GM12874 (cell line): ENCODE data around the gene ARHGEF37.

Source experiments
- TF ChIP-seq, protein P1 (sequence below): IDR thresholded peaks from 2 replicates; pipeline ENCODE4 v1.5.1; 2011; ENCODE audit warnings: low read depth, mild to moderate bottlenecking, control low read depth, low read length, moderate library complexity; ENCODE audit not compliant: insufficient read depth

ARHGEF37 gene, protein sequence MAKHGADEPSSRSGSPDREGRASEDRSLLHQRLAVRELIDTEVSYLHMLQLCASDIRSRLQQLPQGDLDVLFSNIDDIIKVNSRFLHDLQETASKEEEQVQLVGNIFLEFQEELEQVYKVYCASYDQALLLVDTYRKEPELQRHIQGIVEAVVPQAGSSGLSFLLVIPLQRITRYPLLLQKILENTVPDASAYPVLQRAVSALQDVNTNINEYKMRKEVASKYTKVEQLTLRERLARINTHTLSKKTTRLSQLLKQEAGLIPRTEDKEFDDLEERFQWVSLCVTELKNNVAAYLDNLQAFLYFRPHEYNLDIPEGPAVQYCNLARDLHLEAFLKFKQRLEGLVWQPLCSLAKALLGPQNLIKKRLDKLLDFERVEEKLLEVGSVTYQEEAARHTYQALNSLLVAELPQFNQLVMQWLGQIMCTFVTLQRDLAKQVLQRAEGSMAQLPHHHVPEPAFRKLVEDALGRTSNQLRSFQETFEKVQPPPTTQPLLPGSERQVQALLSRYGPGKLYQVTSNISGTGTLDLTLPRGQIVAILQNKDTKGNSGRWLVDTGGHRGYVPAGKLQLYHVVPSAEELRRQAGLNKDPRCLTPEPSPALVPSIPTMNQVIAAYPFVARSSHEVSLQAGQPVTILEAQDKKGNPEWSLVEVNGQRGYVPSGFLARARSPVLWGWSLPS

DNA sequence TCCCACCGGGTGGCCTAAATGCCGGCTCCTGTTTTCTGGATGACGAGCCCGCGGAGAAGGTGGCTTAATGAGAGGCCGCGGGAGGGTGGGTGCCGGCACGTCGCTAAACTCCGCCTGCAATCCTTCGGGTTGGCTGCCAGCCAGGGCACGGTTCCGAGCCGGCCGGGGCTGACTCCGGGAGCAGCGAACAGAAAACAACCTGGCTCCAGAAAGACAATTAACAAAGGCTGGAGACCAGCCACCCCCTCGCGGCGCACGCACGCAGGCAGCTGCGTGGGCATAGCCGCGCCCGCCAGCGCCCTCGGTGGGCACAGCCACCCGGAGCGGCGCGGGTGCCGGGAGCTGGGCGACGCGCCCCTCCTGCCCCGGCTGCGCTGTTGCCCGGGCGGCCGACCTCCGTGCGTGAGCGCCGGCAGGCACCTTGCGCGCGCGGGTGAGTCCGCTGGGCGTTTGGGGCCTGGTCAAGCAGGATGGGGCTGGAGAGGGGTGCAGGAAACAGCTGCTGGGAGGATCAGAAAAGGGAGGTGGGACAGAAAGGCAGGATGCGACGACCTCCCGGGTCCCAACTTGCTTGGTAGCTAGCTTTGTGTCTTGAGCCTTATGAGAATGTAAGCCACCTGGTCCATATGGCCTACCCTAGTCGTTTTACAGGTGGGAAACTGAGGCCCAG is at the start of gene ARHGEF37:
ARHGEF37 (plus strand) TSS at position 307 of the 670 bp plus-strand sequence. CDS start 16,272 bp downstream, outside the sequence.
- TF ChIP-seq, protein P1, sequence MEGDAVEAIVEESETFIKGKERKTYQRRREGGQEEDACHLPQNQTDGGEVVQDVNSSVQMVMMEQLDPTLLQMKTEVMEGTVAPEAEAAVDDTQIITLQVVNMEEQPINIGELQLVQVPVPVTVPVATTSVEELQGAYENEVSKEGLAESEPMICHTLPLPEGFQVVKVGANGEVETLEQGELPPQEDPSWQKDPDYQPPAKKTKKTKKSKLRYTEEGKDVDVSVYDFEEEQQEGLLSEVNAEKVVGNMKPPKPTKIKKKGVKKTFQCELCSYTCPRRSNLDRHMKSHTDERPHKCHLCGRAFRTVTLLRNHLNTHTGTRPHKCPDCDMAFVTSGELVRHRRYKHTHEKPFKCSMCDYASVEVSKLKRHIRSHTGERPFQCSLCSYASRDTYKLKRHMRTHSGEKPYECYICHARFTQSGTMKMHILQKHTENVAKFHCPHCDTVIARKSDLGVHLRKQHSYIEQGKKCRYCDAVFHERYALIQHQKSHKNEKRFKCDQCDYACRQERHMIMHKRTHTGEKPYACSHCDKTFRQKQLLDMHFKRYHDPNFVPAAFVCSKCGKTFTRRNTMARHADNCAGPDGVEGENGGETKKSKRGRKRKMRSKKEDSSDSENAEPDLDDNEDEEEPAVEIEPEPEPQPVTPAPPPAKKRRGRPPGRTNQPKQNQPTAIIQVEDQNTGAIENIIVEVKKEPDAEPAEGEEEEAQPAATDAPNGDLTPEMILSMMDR = no peak

DNA sequence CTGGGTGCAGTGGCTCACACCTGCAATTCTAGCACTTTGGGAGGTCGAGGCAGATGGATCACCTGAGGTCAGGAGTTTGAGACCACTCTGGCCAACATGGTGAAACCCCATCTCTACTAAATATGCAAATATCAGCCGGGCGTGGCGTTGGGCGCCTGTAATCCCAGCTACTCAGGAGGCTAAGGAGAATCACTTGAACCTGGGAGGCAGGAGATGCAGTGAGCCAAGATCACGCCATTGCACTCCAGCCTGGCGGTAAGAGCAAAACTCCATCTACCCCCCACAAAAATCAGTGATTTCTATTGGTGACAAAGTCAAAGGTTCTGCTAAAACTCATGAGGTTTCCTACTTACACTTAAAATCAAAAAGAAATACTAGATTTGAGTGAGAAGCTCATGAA is 48.9 kb upstream of the ARHGEF37 start:
- TF ChIP-seq, protein P1 = no peak

DNA sequence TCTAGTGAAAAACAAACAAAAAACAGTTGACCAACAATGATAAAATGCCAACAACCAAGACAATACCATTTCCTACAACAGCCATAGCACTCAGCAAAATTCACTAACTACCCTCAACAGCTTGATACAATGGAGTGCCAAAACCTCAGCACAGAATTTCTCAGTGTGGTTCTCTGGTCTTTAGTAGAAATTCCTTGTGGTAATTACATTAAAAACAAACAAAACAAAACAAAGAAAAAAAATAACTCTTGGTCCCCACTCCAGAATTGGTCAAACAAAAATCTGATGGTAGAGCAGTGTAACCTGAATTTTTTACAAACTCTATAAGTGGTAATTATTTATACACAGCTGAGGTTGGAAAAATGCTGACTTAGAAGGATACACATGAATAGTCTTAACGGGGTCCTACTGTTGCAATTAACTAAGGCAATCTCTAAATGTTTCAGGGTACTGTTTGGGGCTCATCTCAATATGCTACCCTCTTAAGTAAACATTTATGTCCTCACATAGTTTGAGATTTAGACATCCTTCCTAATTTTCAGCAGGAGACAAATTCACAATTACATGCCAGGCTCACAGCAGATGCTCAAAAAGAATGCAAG is 43.8 kb upstream of the ARHGEF37 start:
- TF ChIP-seq, protein P1 = no peak

DNA sequence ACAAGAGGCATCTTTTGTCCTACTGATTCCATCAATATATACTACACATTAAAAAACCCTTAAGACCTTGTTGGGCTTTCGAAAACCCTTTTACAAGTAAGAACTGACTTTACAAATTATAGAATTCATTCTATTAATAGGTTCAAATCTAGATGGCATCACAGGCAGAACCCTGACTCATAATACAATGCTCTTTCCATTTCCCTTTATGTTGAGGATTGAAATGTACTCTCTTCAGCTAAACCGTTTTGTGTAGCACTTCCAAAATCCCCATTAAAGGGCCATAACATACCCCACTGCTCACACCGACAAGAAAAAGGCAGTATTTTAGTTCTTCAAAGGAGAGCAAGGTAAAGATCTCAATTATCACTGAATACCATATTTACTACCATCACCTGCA is 41.2 kb upstream of the ARHGEF37 start:
- TF ChIP-seq, protein P1 = no peak

DNA sequence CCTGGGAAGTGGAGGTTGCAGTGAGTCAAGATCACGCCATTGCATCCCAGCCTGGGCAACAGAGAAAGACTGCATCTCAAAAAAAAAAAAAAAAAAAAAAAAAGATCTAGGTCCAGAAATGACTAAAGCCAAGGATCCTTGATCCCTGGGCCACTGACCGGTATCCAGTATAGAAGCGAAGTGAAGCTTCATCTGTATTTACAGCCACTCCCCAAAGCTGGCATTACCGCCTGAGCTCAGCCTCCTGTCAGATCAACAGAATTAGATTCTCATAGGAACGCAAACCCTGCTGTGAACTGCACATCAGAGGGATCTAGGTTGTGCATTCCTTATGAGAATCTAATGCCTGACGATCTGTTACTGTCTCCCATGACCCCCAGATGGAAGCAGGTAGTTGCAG is 39.4 kb upstream of the ARHGEF37 start:
- TF ChIP-seq, protein P1 = no peak

DNA sequence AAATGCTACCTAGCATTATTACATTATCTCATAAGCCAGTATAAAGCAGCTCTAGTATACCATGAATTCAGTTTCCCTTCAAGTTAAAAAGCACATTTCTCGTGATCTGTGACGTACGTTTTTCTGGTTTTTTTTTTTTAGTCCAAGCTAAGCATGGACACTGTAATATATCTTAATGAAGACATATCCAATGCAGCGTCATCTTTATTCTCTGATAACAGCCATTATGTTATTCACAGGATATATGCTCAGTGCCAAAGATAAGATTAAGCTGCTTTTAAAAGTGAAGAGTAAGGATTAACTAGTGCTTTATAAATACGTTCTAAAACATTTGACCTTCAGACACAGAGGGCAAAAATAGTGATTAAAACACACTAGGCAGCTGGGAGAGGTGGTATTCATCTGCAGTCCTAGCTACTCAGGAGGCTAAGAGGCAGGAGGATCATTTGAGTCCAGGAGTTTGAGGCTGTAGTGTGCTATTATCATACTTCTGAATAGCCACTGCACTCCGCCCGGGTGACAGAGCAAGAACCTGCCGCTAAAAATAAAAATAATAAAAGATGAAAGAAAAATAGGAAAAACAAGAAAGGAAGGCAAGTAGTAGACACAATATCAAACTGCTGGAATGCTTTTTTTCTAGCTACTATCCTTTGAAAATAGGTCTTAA is 37.8 kb upstream of the ARHGEF37 start:
- TF ChIP-seq, protein P1 = no peak
